Measurements from ENCODE around the gene CHMP4B.
"Not testable (repeated sequence)": the region's sequence is repeated elsewhere in the genome, so short reads cannot be mapped to it uniquely, and the experiment has no call there.

Gene CHMP4B

DNA sequence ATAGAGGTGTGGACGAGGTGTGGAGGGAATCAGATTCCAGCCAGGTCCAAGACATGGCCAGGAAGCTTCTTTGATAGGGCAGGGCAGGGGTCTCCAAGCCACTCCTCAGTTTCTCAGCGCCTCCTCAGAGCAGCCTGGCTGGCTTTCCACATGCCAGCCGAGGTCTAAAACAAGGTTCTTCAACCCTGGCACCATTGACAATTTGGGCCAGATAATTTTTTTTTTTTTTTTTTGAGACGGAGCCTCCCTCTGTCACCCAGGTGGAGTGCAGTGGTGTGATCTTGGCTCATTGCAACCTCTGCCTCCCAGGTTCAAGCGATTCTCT is 21.3 kb upstream of the CHMP4B start:
- no peak for DNase-seq (ENCODE audit: low read depth)

- no peak for DNase-seq (ENCODE audit: low read depth)
Measured at GRCh38 chr20:33790566-33790965, 20.6 kb upstream of the CHMP4B start.

GRCh38 chr20:33791021-33791420 is 20.1 kb upstream of the CHMP4B start:
- no peak for DNase-seq (ENCODE audit: low read depth)

- DNase-seq (ENCODE audit: low read depth) = no peak
Measured at GRCh38 chr20:33791540-33791939, 19.6 kb upstream of the CHMP4B start.

DNA sequence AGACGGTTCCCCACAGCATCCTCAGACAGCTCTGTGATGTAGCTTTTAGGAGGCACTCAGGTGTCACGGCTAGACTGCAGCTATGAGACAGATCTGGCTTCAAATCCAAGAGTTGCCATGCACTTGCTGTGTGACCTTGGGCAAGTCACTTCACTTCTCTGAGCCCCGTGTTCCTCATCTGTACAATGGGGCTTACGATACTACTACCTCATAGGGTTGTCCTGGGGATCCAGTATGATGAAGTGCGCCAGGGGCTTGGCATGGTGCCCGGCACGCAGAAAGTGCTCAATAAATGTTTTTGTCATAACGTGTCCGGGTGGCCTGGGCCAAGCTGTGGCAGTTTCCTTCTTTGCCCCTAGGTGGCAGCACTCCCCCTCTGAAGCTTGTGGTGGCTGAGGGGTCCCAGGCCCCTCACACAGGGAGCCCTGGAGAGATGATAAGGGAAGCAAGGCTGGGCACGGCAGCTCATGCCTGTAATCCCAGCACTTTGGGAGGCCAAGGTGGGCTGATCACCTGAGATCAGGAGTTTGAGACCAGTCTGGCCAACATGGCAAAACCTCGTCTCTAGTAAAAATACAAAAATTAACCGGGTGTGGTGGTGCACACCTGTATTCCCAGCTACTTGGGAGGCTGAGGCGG is 19.1 kb upstream of the CHMP4B start:
- DNase-seq (ENCODE audit: low read depth) = no peak

GRCh38 chr20:33792598-33792989 is 18.6 kb upstream of the CHMP4B start:
- DNase-seq (ENCODE audit: low read depth) = not testable (repeated sequence)

GRCh38 chr20:33793011-33793931 is 17.9 kb upstream of the CHMP4B start:
- DNase-seq (ENCODE audit: low read depth) = no peak

DNA sequence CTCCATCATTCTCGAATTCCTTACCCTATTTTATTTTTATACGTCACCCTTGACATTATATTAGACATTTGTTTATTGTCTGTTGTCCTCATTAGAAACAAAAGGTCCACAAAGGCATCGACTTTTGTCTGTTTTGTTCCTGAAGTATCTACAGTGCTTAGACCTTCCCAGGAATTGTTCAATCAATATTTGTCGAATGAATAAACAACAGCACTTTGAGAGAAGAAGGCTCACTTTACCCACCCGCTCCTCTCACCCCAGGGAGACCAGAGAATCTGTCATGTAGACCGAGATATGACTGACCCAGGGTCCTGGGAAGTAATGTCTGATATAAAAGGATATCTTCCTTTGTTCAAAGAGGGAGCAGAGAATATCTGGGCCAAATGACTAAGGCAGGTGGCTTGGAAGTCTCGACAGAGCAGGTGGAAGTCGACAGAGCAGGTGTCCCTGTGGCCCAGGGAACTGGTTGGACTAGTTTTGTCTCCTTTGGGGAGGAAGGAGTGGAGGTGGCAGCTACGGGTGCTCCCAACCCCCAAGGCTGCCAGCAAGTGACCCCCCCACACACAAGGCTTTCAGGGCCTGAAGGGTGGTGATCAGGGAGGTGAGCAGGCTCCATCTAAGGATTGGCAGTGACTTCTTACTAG is 14.8 kb upstream of the CHMP4B start:
- no peak for DNase-seq (ENCODE audit: low read depth)

DNA sequence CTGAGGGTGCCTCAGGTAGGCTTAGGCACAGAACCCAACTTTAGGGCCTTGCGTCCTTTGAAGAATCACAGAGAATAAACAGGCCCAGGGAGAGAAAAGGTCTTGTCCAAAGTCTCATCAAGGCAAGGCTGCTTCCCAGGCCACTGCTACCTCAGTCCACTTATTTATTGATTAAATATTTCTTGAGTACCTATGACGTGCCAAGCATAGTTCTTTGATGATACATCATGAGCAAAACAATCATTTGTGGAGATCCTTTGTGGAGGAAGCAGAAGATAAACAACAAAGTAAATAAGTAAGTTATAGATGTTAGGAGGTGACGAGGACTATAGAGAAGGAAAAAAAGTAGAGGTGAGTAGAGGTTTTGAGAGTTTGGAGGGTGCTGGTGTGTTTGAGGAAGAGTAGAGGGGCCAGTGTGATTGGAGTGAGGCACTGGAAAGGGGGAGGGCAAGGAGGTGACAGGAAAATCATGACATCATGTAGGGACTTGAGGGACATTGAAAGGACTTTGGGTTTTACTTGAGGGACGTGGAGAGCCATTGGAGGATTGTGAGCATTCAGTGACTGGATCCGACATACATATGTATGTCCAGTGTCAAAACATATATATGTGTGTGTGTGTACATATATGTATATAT is 14.1 kb upstream of the CHMP4B start:
- DNase-seq (ENCODE audit: low read depth) = no peak

GRCh38 chr20:33798444-33798843 is 12.7 kb upstream of the CHMP4B start:
- no peak for DNase-seq (ENCODE audit: low read depth)

- no peak for DNase-seq (ENCODE audit: low read depth)
Measured at GRCh38 chr20:33803921-33804337, 7.2 kb upstream of the CHMP4B start.

GRCh38 chr20:33808388-33808787 is 2.8 kb upstream of the CHMP4B start:
- no peak for DNase-seq (ENCODE audit: low read depth)

DNA sequence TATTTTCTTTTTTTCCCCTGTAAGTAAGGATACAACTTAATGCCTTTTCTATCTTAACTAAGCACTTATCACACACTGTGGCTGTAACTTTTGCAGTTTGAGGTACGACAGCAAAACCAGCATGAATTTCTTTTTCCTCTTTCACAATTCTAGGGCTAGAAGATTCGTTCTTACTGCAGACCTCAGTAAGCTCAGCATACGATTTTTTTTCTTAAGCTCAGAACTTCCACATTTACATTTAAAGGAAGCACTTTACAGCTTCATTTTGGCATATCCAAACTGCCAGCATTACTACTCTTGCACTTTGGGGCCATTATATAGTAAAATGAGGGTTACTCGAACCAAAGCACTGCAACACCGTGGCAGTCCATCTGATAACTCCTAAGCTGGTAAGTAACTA is 889 bp upstream of the CHMP4B start:
- no peak for DNase-seq (ENCODE audit: low read depth)

- no peak for DNase-seq (ENCODE audit: low read depth)
Measured at GRCh38 chr20:33811776-33812151, 616 bp downstream of the CHMP4B start.

DNA sequence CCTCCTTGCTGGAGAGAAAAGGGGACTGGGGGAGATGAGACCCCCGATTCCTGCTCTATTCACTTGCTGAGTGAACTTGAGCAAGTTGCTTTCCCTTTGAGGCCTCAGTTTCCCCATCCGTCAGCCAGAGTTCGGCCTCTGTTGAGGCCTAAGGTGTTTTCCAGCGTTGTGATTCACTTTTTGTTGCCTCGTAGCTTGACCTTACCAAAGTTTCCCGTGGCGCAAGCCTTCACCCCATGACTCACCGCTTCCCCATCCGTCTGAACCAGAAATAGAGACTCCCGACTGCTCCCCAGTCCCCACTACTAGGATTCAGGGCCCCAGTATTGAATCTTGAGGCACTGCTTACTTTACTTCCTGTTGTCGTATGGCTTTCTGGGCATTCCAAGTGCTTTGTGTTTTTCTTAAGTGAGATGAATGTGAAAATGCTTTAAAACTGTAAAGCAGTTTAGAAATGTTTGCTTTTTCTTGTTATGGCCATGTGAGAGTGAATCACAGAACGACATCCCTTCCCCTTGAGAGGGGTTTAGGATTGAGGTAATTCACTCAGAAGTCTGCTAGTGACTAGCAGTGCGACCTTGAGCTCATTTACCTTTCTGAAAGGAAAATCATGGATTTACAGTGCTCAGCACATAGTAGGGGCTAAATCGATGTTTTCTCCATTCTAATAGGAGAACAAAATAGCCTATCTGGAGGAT is 1.2 kb downstream of the CHMP4B start:
- peak; percentile 14 for DNase-seq (ENCODE audit: low read depth)

- no peak for DNase-seq (ENCODE audit: low read depth)
Measured at GRCh38 chr20:33812908-33813462, 1.8 kb downstream of the CHMP4B start.

DNA sequence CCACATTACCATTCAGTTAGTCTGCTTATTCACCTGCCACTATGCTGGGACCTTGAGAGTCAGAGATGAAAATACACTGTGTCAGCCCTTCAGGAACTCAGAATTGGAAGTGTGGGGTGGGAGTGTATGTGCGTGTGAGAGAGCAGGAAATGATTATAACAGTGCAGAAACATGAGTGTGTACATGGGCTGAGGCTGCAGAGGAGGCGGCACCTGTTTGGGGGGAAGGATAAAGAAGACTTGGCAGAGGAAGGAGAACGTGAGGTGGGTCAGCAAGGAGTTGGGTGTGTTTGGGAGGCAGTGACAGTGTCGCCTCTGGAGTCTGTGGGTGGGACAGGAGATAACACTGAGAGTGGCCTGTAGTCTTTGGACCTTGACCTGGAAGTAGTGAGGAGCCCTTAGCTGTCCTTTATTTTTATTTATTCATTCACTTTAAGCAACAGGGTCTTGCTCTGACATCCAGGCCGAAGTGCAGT is 3.1 kb downstream of the CHMP4B start:
- DNase-seq (ENCODE audit: low read depth) = no peak

DNA sequence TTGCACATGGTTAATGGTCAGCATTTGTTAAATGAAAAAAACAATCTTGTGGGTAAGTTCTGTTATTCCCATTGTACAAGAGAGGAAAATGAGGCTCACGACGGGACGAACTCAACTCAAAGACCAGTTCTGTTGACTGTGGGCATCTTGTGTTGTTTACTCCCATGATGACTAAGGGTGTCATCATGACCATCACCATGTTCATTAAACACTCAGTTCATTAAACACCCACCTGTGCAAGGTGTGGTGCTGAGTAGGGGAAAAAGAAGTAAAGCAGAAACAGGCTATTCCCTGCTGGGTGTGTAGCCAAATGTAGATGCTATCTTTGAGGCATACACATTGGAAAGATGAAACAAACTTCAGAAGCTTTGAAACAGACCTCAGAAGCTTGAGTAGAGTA is 4.5 kb downstream of the CHMP4B start:
- no peak for DNase-seq (ENCODE audit: low read depth)

DNA sequence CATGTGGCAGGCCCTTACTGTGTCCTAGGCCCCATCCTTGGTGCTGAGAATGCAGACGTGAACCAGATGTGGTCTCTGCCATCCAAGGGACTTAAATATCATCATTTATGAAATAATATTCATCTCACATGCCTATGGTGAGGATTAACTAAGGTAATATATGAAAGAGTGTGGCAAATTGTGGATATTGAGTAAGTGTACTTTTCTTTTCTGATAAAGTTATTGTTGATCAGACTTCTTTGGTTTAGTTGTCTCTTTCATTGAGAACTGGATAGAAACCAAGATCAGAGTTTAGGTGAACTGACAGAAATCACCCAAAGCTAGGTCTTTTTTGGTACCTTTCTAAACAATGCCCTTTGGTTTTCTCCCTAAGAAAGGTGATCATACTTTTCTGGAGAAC is 5.0 kb downstream of the CHMP4B start:
- DNase-seq (ENCODE audit: low read depth) = no peak

GRCh38 chr20:33817411-33817810 is 6.3 kb downstream of the CHMP4B start:
- DNase-seq (ENCODE audit: low read depth) = no peak

DNA sequence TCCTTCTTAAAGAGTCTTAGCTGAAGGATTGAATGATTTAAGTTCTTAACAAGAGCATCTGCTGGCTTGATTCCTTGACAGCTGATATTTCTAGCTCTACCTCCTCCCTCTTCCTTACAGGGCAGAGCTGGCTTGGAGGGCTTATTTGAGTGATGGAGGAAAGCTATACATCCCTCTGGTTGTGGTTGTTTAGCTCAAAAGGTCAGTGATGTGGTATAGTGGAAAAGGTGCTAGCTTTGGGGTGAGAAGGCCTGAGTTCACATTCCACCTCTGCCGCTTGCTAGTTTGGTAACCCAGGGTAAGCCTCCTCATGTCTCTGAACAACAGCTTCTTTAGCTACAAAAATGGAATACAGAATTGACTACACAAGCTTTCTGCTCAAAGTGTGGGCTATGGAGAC is 8.3 kb downstream of the CHMP4B start:
- DNase-seq (ENCODE audit: low read depth) = no peak

DNA sequence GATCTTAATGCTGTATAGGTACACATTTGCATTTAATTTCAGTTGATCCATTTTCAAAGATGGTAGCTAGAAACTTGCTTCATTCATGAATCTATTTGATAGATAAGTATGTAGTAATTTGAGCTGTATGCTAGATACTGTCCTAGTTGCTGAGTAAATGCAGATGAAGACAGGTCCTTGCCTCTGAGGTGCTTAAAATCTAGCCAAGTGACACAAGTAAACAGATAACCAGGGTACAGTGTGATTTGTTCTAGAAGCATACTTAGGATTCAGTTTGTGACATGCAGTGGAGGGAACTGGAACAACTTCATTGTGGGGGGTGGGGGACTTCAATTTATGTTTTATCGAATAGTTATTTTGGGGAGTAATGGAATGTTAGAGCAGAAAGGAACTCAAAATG is 9.2 kb downstream of the CHMP4B start:
- no peak for DNase-seq (ENCODE audit: low read depth)

All from T-helper 22 cell (primary cell).